Anterior cingulate cortex (tissue), 58 donors: ENCODE data around the gene CCDC127.
A peak's percentile ranks its signal among the peaks of the same experiment; 100 is the strongest.
"Not testable (repeated sequence)": the region's sequence is repeated elsewhere in the genome, so short reads cannot be mapped to it uniquely, and the experiment has no call there.

Experiments
- DNase-seq, 58 donors: peaks; one replicate each; lab custom pipeline; 2025; lab: John Stamatoyannopoulos, UW

Gene CCDC127

GRCh38 chr5:217494-218456 lies at the start of gene CCDC127, which contains the start of gene SDHA:
Gene CCDC127, minus strand, starts transcription at chr5:218153. Its CDS starts 1,304 bp downstream, at chr5:216849.
Gene SDHA, plus strand, starts transcription at chr5:218320. Its CDS starts 36 bp downstream, at chr5:218356.
- DNase-seq = peak; percentile 42 to 95 (median 89)

- no peak for DNase-seq
These were observed 49.8 kb upstream of the CCDC127 start for GRCh38 chr5:267716-268115.

- not testable (repeated sequence) for DNase-seq
These were observed 48.5 kb upstream of the CCDC127 start for GRCh38 chr5:266311-267026.

GRCh38 chr5:264338-264737 lies 46.4 kb upstream of the CCDC127 start:
- DNase-seq = no peak

- not testable (repeated sequence) for DNase-seq
These were observed 45.5 kb upstream of the CCDC127 start for GRCh38 chr5:263275-263974.

GRCh38 chr5:257148-257547 lies 39.2 kb upstream of the CCDC127 start:
- no peak for DNase-seq

- not testable (repeated sequence) for DNase-seq
These were observed 38.4 kb upstream of the CCDC127 start for GRCh38 chr5:256347-256746.

GRCh38 chr5:255116-255515 lies 37.2 kb upstream of the CCDC127 start:
- DNase-seq = not testable (repeated sequence)

GRCh38 chr5:254322-254721 lies 36.4 kb upstream of the CCDC127 start:
- DNase-seq = not testable (repeated sequence)

- no peak for DNase-seq
These were observed 34.6 kb upstream of the CCDC127 start for GRCh38 chr5:252546-252945.

GRCh38 chr5:251975-252374 lies 34.0 kb upstream of the CCDC127 start:
- not testable (repeated sequence) for DNase-seq

- DNase-seq = not testable (repeated sequence)
These were observed 33.6 kb upstream of the CCDC127 start for GRCh38 chr5:251538-251937.

GRCh38 chr5:251016-251415 lies 33.1 kb upstream of the CCDC127 start:
- DNase-seq = not testable (repeated sequence)

GRCh38 chr5:250396-250795 lies 32.4 kb upstream of the CCDC127 start:
- DNase-seq = not testable (repeated sequence)

- DNase-seq = not testable (repeated sequence)
These were observed 27.8 kb upstream of the CCDC127 start for GRCh38 chr5:245717-246116.

- DNase-seq = not testable (repeated sequence)
These were observed 25.9 kb upstream of the CCDC127 start for GRCh38 chr5:243683-244367.

GRCh38 chr5:241045-241669 lies 23.2 kb upstream of the CCDC127 start:
- not testable (repeated sequence) for DNase-seq

GRCh38 chr5:240550-240949 lies 22.6 kb upstream of the CCDC127 start:
- not testable (repeated sequence) for DNase-seq

GRCh38 chr5:237931-238330 lies 20.0 kb upstream of the CCDC127 start:
- DNase-seq = peak in 24 of 58 donors; percentile 2 to 73 (median 23)
